Measurements from ENCODE around the gene ADPRH. TPM values are rescaled to one million over a fixed set of nuclear protein-coding genes. Genes with fewer than 3 reads are reported as not detected.

ADPRH gene
- total RNA-seq, 4 donors from 2014 or later: 10.4 to 17.8 (median 14.1) TPM

DNA sequence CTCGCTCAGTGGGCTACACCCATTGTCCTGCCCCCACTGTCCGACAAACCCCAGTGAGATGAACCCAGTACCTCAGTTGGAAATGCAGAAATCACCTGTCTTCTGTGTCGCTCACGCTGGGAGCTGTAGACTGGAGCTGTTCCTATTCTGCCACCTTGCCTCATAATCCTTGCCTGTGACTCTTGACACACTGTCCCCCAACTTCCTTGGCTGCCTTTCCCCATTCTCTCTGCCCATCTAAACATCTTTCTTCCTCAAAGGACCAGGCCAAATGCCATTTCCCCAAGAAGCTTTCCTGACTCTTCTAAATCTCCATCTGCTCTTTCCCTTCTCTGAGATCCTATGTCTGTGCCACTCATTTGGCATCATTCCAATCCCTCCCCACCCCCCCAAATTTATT, 10.1 kb upstream of the ADPRH start:
- WGBS: 96% methylated on average over 4 of the region's 4 CpGs
- H3K4me1 ChIP-seq: peaks cover 0 to 8% (median 0%) of the 10 kb centered on the region in 4 donors
- H3K27me3 ChIP-seq: no peaks in the 10 kb centered on the region
- no peaks in the 10 kb centered on the region for H3K36me3 ChIP-seq
- no peak overlapping the region for H3K4me3 ChIP-seq
- intact Hi-C loops (cut with DNase I): no loop called here
- DNase-seq (ENCODE audit: extremely low spot score): no peak
- H3K27ac ChIP-seq (replicated peaks in 1 of 4): no peak overlapping the region
- no peaks in the 10 kb centered on the region for H3K9me3 ChIP-seq
- TF ChIP-seq CTCF (IDR thresholded peaks at IDR 0.05) (no peak), POLR2A (IDR thresholded peaks at IDR 0.05; ENCODE audit: low read depth) (no peak), EP300 (IDR thresholded peaks at IDR 0.05) (no peak), POLR2AphosphoS5 (IDR thresholded peaks at IDR 0.05) (no peak)

GRCh38 chr3:119570229-119570628, 9.1 kb upstream of the ADPRH start:
- Histone ChIP-seq H3K27me3 (no peaks in the 10 kb centered on the region), H3K27ac (replicated peaks in 1 of 4) (no peak overlapping the region), H3K9me3 (no peaks in the 10 kb centered on the region), H3K4me1 (peaks cover 0 to 8% (median 0%) of the 10 kb centered on the region in 4 donors), H3K36me3 (no peaks in the 10 kb centered on the region), H3K4me3 (no peak overlapping the region)
- intact Hi-C loops (cut with DNase I): no loop called here
- TF ChIP-seq EP300 (IDR thresholded peaks at IDR 0.05) (no peak), POLR2AphosphoS5 (IDR thresholded peaks at IDR 0.05) (no peak), POLR2A (IDR thresholded peaks at IDR 0.05; ENCODE audit: low read depth) (no peak), CTCF (IDR thresholded peaks at IDR 0.05) (no peak)
- 77% methylated on average over 5 of the region's 5 CpGs for WGBS
- DNase-seq (ENCODE audit: extremely low spot score): no peak

DNA sequence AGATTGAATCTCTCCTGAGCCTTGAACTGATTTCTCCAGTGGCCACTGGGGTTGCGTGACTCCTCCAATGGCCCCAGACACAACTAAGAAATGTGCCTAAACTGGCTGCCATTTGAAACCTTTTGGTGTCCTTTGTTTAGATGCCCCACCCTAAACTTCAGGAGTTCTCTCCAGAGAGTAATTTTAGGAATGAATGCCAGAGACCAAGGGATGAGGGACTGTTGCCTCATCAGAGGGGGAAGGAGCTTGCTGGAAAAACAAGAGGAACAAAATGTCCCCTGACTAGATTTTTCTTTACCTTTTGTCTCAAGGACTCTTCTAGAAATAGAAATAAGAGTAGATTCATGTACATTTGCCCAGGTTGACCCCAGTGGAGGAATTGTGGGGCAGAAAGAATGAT, 8.1 kb upstream of the ADPRH start:
- 100% methylated on average over 1 of the region's 1 CpG for WGBS
- no peaks in the 10 kb centered on the region for H3K9me3 ChIP-seq
- no peaks in the 10 kb centered on the region for H3K36me3 ChIP-seq
- no peak for TF ChIP-seq POLR2A (IDR thresholded peaks at IDR 0.05; ENCODE audit: low read depth)
- TF ChIP-seq POLR2AphosphoS5 (IDR thresholded peaks at IDR 0.05): no peak
- TF ChIP-seq EP300 (IDR thresholded peaks at IDR 0.05): no peak
- TF ChIP-seq CTCF (IDR thresholded peaks at IDR 0.05): no peak
- no peak overlapping the region for H3K4me3 ChIP-seq
- H3K4me1 ChIP-seq: peaks cover 0 to 8% (median 0%) of the 10 kb centered on the region in 4 donors
- no peaks in the 10 kb centered on the region for H3K27me3 ChIP-seq
- intact Hi-C loops (cut with DNase I): no loop called here
- H3K27ac ChIP-seq (replicated peaks in 1 of 4): peak overlapping the region in 2 of 4 donors; percentile 2 to 51
- no peak for DNase-seq (ENCODE audit: extremely low spot score)

DNA sequence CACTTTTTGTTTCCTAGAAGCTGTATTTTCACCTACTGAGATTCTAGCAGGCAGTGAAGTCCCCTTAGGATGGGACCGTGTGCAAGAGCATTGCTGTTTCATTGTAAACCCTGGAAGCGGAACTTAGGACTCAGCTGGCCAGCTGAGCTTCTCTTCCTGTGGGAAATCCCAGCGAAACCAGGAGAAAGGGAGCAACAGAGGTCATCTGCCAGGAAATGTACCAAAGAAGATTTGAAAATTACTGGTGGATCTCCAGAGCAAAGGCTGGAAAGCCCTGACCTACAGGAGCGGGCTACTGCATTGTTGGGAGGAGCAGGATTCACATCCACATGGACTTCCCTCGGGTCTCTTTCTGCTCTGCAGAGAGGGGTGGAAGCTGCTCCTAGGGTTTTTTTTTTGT, 7.6 kb upstream of the ADPRH start:
- DNase-seq (ENCODE audit: extremely low spot score): no peak
- H3K4me3 ChIP-seq: no peak overlapping the region
- no peak for TF ChIP-seq EP300 (IDR thresholded peaks at IDR 0.05)
- no peak for TF ChIP-seq POLR2AphosphoS5 (IDR thresholded peaks at IDR 0.05)
- TF ChIP-seq POLR2A (IDR thresholded peaks at IDR 0.05; ENCODE audit: low read depth): no peak
- no peak for TF ChIP-seq CTCF (IDR thresholded peaks at IDR 0.05)
- H3K9me3 ChIP-seq: no peaks in the 10 kb centered on the region
- peaks cover 0 to 8% (median 0%) of the 10 kb centered on the region in 4 donors for H3K4me1 ChIP-seq
- intact Hi-C loops (cut with DNase I): no loop called here
- 47% methylated on average over 5 of the region's 5 CpGs for WGBS
- H3K36me3 ChIP-seq: no peaks in the 10 kb centered on the region
- H3K27ac ChIP-seq (replicated peaks in 1 of 4): peak overlapping the region in 2 of 4 donors; percentile 2 to 51
- no peaks in the 10 kb centered on the region for H3K27me3 ChIP-seq

DNA sequence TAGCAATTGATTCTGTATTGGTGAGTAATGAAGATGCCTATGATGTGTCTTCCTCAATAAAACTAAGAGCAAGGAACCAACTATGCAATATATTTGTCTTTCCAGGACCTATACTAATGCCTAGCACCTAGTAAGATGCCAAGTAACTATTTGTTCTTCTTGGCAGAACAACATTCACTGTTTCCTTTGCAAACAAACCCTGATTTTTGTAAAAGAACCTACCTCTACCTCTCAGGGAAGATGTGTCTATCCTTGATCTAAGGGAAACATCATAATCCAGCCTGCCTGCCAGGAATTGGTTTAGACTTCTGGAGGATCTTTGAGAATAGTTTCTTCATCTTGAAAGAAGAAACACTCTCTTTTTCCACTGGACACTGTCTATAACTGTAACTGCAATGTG, 3.8 kb upstream of the ADPRH start:
- TF ChIP-seq POLR2A (IDR thresholded peaks at IDR 0.05; ENCODE audit: low read depth) (no peak), CTCF (IDR thresholded peaks at IDR 0.05) (no peak), POLR2AphosphoS5 (IDR thresholded peaks at IDR 0.05) (no peak), EP300 (IDR thresholded peaks at IDR 0.05) (no peak)
- no peak overlapping the region for H3K4me3 ChIP-seq
- peaks cover 6 to 23% (median 16%) of the 10 kb centered on the region in 4 donors for H3K4me1 ChIP-seq
- no peaks in the 10 kb centered on the region for H3K9me3 ChIP-seq
- no peaks in the 10 kb centered on the region for H3K36me3 ChIP-seq
- intact Hi-C loops (cut with DNase I): loop anchor here (5.0 kb wide), 1 partner anchor 102 kb away; the partner anchor contains the start of gene COX17
- DNase-seq (ENCODE audit: extremely low spot score): no peak
- no peaks in the 10 kb centered on the region for H3K27me3 ChIP-seq
- no peak overlapping the region for H3K27ac ChIP-seq (replicated peaks in 1 of 4)

All from esophagus muscularis mucosa (tissue), 4 donors.